Activated B cell treated with CpG ODN at 0.5 μM for 24 hours (primary cell): Measurements from ENCODE around the gene SNX8. TPM values are rescaled to one million over a fixed set of nuclear protein-coding genes. Genes with fewer than 3 reads are reported as not detected.
A peak's percentile ranks its signal among the peaks of the same experiment; 100 is the strongest.

Experiments
- ATAC-seq: fragments of 200-7000 bp; cut with Tn5 transposase; one replicate; pipeline ENCODE4 v1.10.0; 2021; ENCODE audit warnings: low read depth, mild to moderate bottlenecking, moderate library complexity
- CTCF ChIA-PET: fragments of 350-600 bp; sonication (Branson Sonifier 250); formaldehyde crosslinking; loops from one replicate; lab custom pipeline; 2021; ENCODE audit warnings: antibody characterized with exemption; lab: Charles Lee
- POLR2A ChIA-PET: fragments of 350-600 bp; sonication (Branson Sonifier 250); formaldehyde crosslinking; loops from one replicate; lab custom pipeline; 2021; ENCODE audit warnings: antibody characterized with exemption; lab: Charles Lee
- DNase-seq: peaks from one replicate; pipeline ENCODE4 v3.0.0; 2022
- H3K27ac Mint-ChIP-seq: one replicate; pipeline ENCODE4 v1.8.0; 2020; ENCODE audit warnings: mixed read lengths
- H3K27me3 Mint-ChIP-seq: one replicate; pipeline ENCODE4 v1.8.0; 2021; ENCODE audit warnings: mixed read lengths
- H3K36me3 Mint-ChIP-seq: one replicate; pipeline ENCODE4 v1.8.0; 2021; ENCODE audit warnings: low read depth, mixed read lengths
- H3K4me1 Mint-ChIP-seq: one replicate; pipeline ENCODE4 v1.8.0; 2021; ENCODE audit warnings: mixed read lengths
- H3K4me3 Mint-ChIP-seq: one replicate; pipeline ENCODE4 v1.8.0; 2020; ENCODE audit warnings: mild to moderate bottlenecking, mixed read lengths
- H3K9me3 Mint-ChIP-seq: one replicate; pipeline ENCODE4 v1.8.0; 2020; ENCODE audit warnings: mixed read lengths
- intact Hi-C: fragments of 100-400 bp; cut with micrococcal nuclease; formaldehyde crosslinking; loops from one replicate; pipeline ENCODE4 v1.15.1; 2024
- total RNA-seq: library from RNA; stranded (reverse); gene quantifications from 2 replicates; pipeline ENCODE4 v1.2.3, GENCODE V29; 2022
- TF ChIP-seq, protein P1 (sequence below): fragments of 200-600 bp; IDR thresholded peaks from one replicate; pipeline ENCODE4 v1.8.0; 2022; ENCODE audit warnings: antibody characterized with exemption, mild to moderate bottlenecking

Gene SNX8
- total RNA-seq, 1 donor from 2014 or later: 175 TPM

DNA sequence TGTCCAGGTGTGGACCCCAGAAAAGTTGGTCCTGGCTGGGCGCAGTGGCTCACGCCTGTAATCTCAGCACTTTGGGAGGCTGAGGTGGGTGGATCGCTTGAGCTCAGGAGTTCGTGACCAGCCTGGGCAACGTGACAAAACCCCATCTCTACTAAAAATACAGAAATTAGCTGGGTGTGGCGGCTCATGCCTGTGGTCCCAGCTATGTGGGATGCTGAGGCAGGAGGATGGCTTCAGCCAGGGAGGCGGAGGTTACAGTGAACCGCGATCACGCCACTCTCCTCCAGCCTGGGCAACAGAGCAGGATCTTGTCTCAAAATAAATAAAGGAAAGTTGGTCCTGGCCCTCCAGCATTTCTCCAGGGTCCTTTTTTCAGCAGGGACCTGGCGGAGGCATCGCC lies 70.8 kb downstream of the SNX8 start:
- ChIA-PET CTCF (no interaction called here), POLR2A (interaction anchor here (1.4 to 3.1 kb wide), 2 partner anchors 13 to 17 kb away, joined by 5 to 24 read pairs; no protein-coding TSS in a partner anchor)
- DNase-seq: no peak
- TF ChIP-seq, protein P1, sequence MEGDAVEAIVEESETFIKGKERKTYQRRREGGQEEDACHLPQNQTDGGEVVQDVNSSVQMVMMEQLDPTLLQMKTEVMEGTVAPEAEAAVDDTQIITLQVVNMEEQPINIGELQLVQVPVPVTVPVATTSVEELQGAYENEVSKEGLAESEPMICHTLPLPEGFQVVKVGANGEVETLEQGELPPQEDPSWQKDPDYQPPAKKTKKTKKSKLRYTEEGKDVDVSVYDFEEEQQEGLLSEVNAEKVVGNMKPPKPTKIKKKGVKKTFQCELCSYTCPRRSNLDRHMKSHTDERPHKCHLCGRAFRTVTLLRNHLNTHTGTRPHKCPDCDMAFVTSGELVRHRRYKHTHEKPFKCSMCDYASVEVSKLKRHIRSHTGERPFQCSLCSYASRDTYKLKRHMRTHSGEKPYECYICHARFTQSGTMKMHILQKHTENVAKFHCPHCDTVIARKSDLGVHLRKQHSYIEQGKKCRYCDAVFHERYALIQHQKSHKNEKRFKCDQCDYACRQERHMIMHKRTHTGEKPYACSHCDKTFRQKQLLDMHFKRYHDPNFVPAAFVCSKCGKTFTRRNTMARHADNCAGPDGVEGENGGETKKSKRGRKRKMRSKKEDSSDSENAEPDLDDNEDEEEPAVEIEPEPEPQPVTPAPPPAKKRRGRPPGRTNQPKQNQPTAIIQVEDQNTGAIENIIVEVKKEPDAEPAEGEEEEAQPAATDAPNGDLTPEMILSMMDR: no peak
- Mint-ChIP-seq H3K27ac (no peak overlapping the region), H3K4me3 (no peak overlapping the region), H3K36me3 (peaks cover 19% of the 10 kb centered on the region), H3K4me1 (peaks cover 63% of the 10 kb centered on the region), H3K9me3 (no peaks in the 10 kb centered on the region), H3K27me3 (no peaks in the 10 kb centered on the region)
- intact Hi-C loops: no loop called here
- no peak for ATAC-seq

DNA sequence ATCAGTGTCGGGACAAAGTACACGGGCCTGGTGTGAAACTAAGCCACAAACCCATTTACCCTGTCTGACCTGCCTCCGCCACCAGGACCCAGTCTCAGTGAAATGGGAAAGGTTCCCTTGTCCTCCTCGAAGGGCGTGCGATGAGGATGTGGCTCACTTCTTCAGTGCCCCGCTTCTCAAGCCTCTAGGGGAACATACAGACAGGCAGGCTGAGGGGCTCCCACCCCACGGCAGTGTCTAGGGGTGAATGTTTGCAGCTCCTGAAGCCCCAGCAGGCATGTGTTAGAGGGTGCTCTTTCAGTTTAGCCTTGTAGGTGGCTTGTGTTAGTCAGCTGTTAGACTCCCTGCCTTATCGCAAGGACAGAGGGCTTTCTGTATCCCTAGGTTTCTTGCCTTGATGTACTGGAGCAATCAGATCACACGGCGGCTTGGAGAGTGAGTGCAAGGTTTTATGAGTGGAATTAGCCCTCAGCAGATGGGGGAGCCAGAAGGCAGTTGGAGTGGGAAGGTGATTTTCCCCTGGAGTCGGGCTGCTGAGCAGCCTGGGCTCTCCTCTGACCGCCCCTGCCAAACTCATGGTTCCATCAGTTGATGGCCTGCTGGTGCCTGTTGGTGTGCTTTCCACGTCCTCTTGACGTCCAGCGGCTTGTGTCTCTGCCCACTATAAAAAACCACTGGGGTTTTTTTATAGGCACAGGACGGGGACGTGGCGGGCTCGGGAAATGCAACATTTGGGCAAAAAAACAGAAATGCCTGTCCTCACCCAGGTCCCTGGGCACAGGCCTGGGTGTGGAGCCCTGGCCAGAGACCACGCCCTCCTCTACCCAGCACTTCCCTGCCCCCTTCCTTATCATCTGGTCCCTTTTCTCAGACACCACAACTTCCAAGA lies 71.5 kb downstream of the SNX8 start:
- DNase-seq (peak; percentile 31), ATAC-seq (peak; percentile 44)
- no peaks in the 10 kb centered on the region for H3K27me3 Mint-ChIP-seq
- H3K27ac Mint-ChIP-seq: peak overlapping the region; percentile 89
- intact Hi-C loops: loop anchor here (1.0 kb wide), 2 partner anchors 10 to 19 kb away; partner anchors contain the start of gene MAD1L1
- H3K4me3 Mint-ChIP-seq: peak overlapping the region; percentile 90
- peaks cover 26% of the 10 kb centered on the region for H3K36me3 Mint-ChIP-seq
- ChIA-PET CTCF (interaction anchor here (1.7 to 6.3 kb wide), 2 partner anchors 10 to 105 kb away, joined by 5 to 35 read pairs; partner anchors contain the start of gene MAD1L1), POLR2A (interaction anchor here (0.5 to 3.1 kb wide), 10 partner anchors 8 to 710 kb away, joined by 3 to 24 read pairs (median 5); partner anchors contain the start of genes MAD1L1 and SNX8)
- TF ChIP-seq, protein P1: no peak
- peaks cover 64% of the 10 kb centered on the region for H3K4me1 Mint-ChIP-seq
- H3K9me3 Mint-ChIP-seq: no peaks in the 10 kb centered on the region

DNA sequence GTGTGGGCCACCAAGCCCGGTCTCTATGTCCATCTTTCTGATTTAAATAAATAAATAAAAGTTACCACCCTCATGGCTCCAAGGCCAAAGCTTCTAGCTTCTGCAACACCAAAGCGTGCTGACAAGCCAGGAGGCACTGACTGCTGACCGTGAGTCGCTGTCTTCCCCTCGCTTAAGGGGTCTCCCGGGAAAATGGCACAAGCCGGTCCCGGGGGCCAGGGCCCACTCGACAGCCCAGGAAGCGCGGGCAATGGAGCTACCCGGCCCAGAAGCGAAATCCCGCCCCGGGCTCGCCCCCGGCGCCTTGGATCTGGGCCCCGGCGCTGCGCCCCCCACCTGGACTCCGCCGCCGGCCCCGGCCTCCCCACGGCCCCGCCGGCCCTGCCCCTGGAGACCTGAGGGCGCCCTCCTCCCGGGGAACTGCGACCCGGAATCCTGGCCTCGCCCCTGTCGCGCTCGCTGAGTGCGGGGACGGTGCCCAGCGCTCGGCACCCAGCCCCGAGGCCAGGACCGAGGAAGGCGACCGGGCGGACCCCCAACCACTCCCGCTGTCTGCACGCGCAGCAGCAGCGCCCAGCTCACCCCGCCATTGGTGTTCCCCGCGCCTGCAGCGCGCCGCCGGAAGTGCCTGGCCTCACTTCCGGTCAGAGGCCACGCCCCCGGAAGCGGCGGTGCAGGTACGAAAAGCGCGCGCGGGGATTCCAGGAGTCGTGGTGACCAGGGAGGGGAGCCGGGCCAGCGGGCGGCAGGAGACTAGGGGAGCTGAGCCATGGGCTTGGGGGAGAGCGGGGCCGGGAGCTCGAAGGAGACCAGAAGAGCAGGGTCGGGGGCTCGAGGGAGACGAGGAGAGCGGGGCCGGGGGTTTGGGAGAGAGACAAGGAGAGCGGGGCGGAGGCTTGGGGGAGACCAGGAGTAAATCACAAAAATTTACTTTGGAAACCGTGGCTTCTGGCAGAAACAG lies 72.4 kb downstream of the SNX8 start, which contains the start of the genes MRM2 and NUDT1:
MRM2 (minus strand) TSS at position 626 of the 961 bp plus-strand sequence; CDS start at position 590, 36 bp downstream.
NUDT1 (plus strand) TSS at position 647 of the 961 bp plus-strand sequence. CDS start 2,349 bp downstream, outside the sequence.
- ChIA-PET CTCF (interaction anchor here (1.7 to 6.3 kb wide), 2 partner anchors 9 to 106 kb away, joined by 5 to 35 read pairs; partner anchors contain the start of gene MAD1L1), POLR2A (interaction anchor here (0.5 to 3.1 kb wide), 13 partner anchors 9 to 729 kb away, joined by 3 to 24 read pairs (median 5); partner anchors contain the start of genes MAD1L1 and SNX8)
- peak within 1 kb of the TSS; percentile 90 for H3K4me3 Mint-ChIP-seq
- peaks cover 31% of the 10 kb centered on the region for H3K36me3 Mint-ChIP-seq
- peak; percentile 25 for ATAC-seq
- peaks cover 71% of the 10 kb centered on the region for H3K4me1 Mint-ChIP-seq
- peak within 1 kb of the TSS; percentile 89 for H3K27ac Mint-ChIP-seq
- no peaks in the 10 kb centered on the region for H3K27me3 Mint-ChIP-seq
- intact Hi-C loops: loop anchor here (1.0 kb wide), 2 partner anchors 10 to 19 kb away; partner anchors contain the start of gene MAD1L1
- TF ChIP-seq, protein P1: no peak
- peak; percentile 73 for DNase-seq
- H3K9me3 Mint-ChIP-seq: no peaks in the 10 kb centered on the region

DNA sequence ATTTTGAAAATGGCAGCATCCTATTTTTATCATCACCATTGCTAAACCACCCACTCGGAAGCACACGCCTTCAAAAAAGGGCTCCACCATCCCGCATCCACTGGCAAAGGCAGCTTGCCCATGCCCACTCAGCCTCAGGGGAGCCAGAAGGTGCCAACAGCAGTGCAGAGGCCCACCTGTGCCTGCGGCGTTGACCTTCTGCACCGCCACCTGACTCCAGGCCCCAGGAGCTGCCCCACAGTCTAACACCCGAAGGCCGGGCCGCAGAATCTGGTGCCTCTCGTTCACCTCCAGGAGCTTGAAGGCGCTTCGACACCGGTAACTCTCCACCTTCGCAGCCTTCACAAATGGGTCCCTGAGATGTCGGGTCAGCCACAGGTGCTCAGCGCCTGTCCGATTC lies 75.0 kb downstream of the SNX8 start:
- Mint-ChIP-seq H3K27ac (peak overlapping the region; percentile 56), H3K4me3 (no peak overlapping the region), H3K36me3 (peaks cover 42% of the 10 kb centered on the region)

More for the DNA sequence above, 75.0 kb downstream of the SNX8 start:
- ChIA-PET CTCF (interaction anchor here (1.6 to 6.3 kb wide), 2 partner anchors 29 to 108 kb away, joined by 3 to 35 read pairs; no protein-coding TSS in a partner anchor), POLR2A (interaction anchor here (1.8 kb wide), 1 partner anchor 22 kb away, joined by 9 read pairs; no protein-coding TSS in a partner anchor)
- Mint-ChIP-seq H3K4me1 (peaks cover 65% of the 10 kb centered on the region), H3K9me3 (no peaks in the 10 kb centered on the region), H3K27me3 (no peaks in the 10 kb centered on the region)
- intact Hi-C loops: loop anchor here (10.0 kb wide), 3 partner anchors 286 to 806 kb away; partner anchors contain the start of genes CARD11 and TTYH3
- TF ChIP-seq, protein P1: no peak
- DNase-seq (no peak), ATAC-seq (no peak)
